HepG2 (cell line): ENCODE data around the gene ARHGAP23. TPM values are rescaled to one million over a fixed set of nuclear protein-coding genes. Genes with fewer than 3 reads are reported as not detected.

Experiments
- AHDC1 ChIP-seq: sonication (generic); formaldehyde crosslinking; IDR thresholded peaks from 2 replicates; pipeline ENCODE4 v1.5.1; 2020; ENCODE audit warnings: mild to moderate bottlenecking, missing genetic modification reagents, borderline replicate concordance
- ARNTL ChIP-seq: sonication (generic); formaldehyde crosslinking; IDR thresholded peaks from 2 replicates; pipeline ENCODE4 v1.4.0; 2020; ENCODE audit warnings: mild to moderate bottlenecking, missing genetic modification reagents
- CENPX ChIP-seq: sonication (generic); formaldehyde crosslinking; IDR thresholded peaks from 2 replicates; pipeline ENCODE4 v1.9.0; 2021; ENCODE audit warnings: mild to moderate bottlenecking, missing genetic modification reagents, moderate library complexity
- GTF2F1 ChIP-seq: fragments of 150-350 bp; IDR thresholded peaks from 2 replicates; pipeline ENCODE4 v1.6.1; 2014; ENCODE audit warnings: low read length
- KAT2B ChIP-seq: fragments of 150-350 bp; IDR thresholded peaks from 2 replicates; pipeline ENCODE4 v1.6.1; 2014; ENCODE audit warnings: low read depth, low read length, borderline replicate concordance
- MAZ ChIP-seq, 2 experiments: sonication (generic) in 1 of 2; formaldehyde crosslinking in 1 of 2; IDR thresholded peaks; 2 replicates each; pipeline versions ENCODE4 v1.5.0 to v1.6.1; 2012 to 2020; ENCODE audit warnings: low read depth in 2 of 2, mild to moderate bottlenecking in 2 of 2, borderline replicate concordance in 1 of 2, improper control_type of control experiment in 1 of 2, low read length in 1 of 2, missing genetic modification reagents in 1 of 2, moderate library complexity in 1 of 2
- MYC ChIP-seq: sonication (generic); formaldehyde crosslinking; IDR thresholded peaks from 2 replicates; pipeline ENCODE4 v1.9.0; 2021; ENCODE audit warnings: missing genetic modification reagents, borderline replicate concordance
- PAXIP1 ChIP-seq: sonication (generic); formaldehyde crosslinking; conservative IDR thresholded peaks from 2 replicates; pipeline ENCODE4 v1.4.0; 2020; ENCODE audit warnings: mild to moderate bottlenecking, missing genetic modification reagents, moderate library complexity
- RARA ChIP-seq: IDR thresholded peaks from 2 replicates; pipeline ENCODE4 v1.6.1; 2016; ENCODE audit warnings: missing genetic modification reagents, missing compliant biosample characterization
- SOX6 ChIP-seq, 2 experiments: fragments of 450-650 bp in 1 of 2; sonication (generic) in 1 of 2; formaldehyde crosslinking in 1 of 2; IDR thresholded peaks; 2 replicates each; pipeline versions ENCODE4 v1.4.0 to v1.6.1; 2017 to 2020; ENCODE audit warnings: antibody characterized with exemption in 1 of 2, mild to moderate bottlenecking in 1 of 2, missing genetic modification reagents in 1 of 2
- ZBTB44 ChIP-seq: sonication (generic); formaldehyde crosslinking; IDR thresholded peaks from 2 replicates; pipeline ENCODE4 v1.4.0; 2020; ENCODE audit warnings: missing genetic modification reagents
- ZNF101 ChIP-seq: sonication (generic); formaldehyde crosslinking; IDR thresholded peaks from 2 replicates; pipeline ENCODE4 v1.4.0; 2020; ENCODE audit warnings: mild to moderate bottlenecking, low read depth, missing genetic modification reagents, borderline replicate concordance
- ZNF747 ChIP-seq: sonication (generic); formaldehyde crosslinking; IDR thresholded peaks from 2 replicates; pipeline ENCODE4 v1.8.1; 2023; ENCODE audit warnings: missing genetic modification reagents, mild to moderate bottlenecking, borderline replicate concordance
- polyA plus RNA-seq, 8 experiments: library from polyadenylated mRNA; depleted of rRNA in 3 of 8; stranded (reverse) in 7 of 8; unstranded in 1 of 8; fragments of >200 nt; fragmentation: Illumina TruSeq in 4 of 8; extraction: Trizol in 4 of 8; gene quantifications; 2 replicates each; pipeline versions ENCODE4 v1.2.1 to v1.2.3, GENCODE V29; 2011 to 2016; ENCODE audit warnings: low read depth in 4 of 8, missing spikeins in 1 of 8, mixed read lengths in 1 of 8; ENCODE audit not compliant: insufficient read depth in 1 of 8
- total RNA-seq, 5 experiments: library from RNA; depleted of rRNA; stranded (reverse); fragments of >200 nt; fragmentation: Illumina TruSeq; extraction: Trizol; gene quantifications; 2 replicates each; pipeline ENCODE4 v1.2.3, GENCODE V29; 2016; ENCODE audit warnings: low read depth in 1 of 5

The ARHGAP23 gene
- total and polyA plus RNA-seq, 2 of the 13 experiments (the other 11 are each of a cell fraction or from before 2014, with no cell fraction given): 0.03 TPM; not detected in 1

- TF ChIP-seq ARNTL (0 out of 2 replicates have a peak, but pooled peaks have one; percentile 18), MYC (CRISPR knock-in tag) (peak; percentile 61; the same call in 1 of the 2 replicates), CENPX (CRISPR knock-in tag) (no peak), PAXIP1 (CRISPR knock-in tag) (peak; percentile 53; the same call in 1 of the 2 replicates), MAZ (IDR thresholded peaks at IDR 0.05; ENCODE audit: borderline replicate concordance, low read depth, low read length) (peak; percentile 66; the same call in 1 of the 2 replicates), MAZ (CRISPR knock-in tag; IDR thresholded peaks at IDR 0.05; ENCODE audit: low read depth) (peak; percentile 97), ZNF747 (peak; percentile 67; the same call in 1 of the 2 replicates), ZBTB44 (CRISPR knock-in tag) (peak; percentile 55; the same call in 1 of the 2 replicates), KAT2B (no peak), GTF2F1 (no peak), RARA (CRISPR knock-in tag) (no peak), SOX6 (IDR thresholded peaks at IDR 0.05) (no peak), SOX6 (CRISPR knock-in tag; IDR thresholded peaks at IDR 0.05) (peak; percentile 96), ZNF101 (CRISPR knock-in tag) (no peak), AHDC1 (CRISPR knock-in tag) (no peak)
Measured at GRCh38 chr17:38415250-38416194, 12.7 kb upstream of the ARHGAP23 start (continued).
